ENCODE results near the gene SLC17A7. TPM values are rescaled to one million over a fixed set of nuclear protein-coding genes. Genes with fewer than 3 reads are reported as not detected.
"Not testable (repeated sequence)": the region's sequence is repeated elsewhere in the genome, so short reads cannot be mapped to it uniquely, and the experiment has no call there.

The SLC17A7 gene
- total RNA-seq, 8 experiments from 2014 or later, result 0.16 to 1.9 (median 0.71) TPM; not detected in 1

GRCh38 chr19:49463960-49464740 lies 22.8 kb upstream of the SLC17A7 start:
- in situ Hi-C loops (cut with MboI; ENCODE audit: low pct_unique_long_range_greater_than_20kb in 2 of 9, low sequenced_read_pairs in 9 of 9, unreplicated experiment in 9 of 9), result no loop called here
- 60 to 93% methylated on average over 1 to 3 of the region's 39 CpGs; no CpG with 5 or more reads in 8 of the 10 experiments for WGBS, 10 experiments
- Histone ChIP-seq H3K4me3 (no peak overlapping the region), H3K27ac (no peak overlapping the region), H3K4me1 (replicated peaks in 1 of 2) (no peaks in the 10 kb centered on the region)
- ATAC-seq (replicated peaks in 6 of 8), result peak in 4 of 8 experiments; percentile 6 to 22 (median 15)

- in situ Hi-C loops (cut with MboI; ENCODE audit: low pct_unique_long_range_greater_than_20kb in 2 of 9, low sequenced_read_pairs in 9 of 9, unreplicated experiment in 9 of 9), result no loop called here
Measured at GRCh38 chr19:49462492-49462891, 21.2 kb upstream of the SLC17A7 start.

DNA sequence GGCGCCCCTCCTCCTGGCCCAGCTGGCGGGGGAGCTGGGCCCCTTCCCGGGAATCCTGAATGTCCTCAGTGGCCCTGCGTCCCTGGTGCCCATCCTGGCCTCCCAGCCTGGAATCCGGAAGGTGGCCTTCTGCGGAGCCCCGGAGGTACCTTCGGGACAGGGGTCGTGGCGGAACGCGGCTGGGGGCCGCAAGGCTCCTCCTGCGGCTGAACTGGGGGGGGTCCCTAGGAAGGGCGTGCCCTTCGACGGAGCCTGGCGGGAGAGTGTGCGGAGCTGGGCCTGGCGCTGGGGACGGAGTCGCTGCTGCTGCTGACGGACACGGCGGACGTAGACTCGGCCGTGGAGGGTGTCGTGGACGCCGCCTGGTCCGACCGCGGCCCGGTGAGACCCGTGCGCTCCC lies 20.3 kb upstream of the SLC17A7 start:
- no peak overlapping the region for H3K4me3 ChIP-seq
- no peaks in the 10 kb centered on the region for H3K4me1 ChIP-seq (replicated peaks in 1 of 2)
- peak in 1 of 8 experiments; percentile 13 for ATAC-seq (replicated peaks in 6 of 8)
- 100% methylated on average over 2 of the region's 37 CpGs; no CpG with 5 or more reads in 9 of the 10 experiments for WGBS, 10 experiments
- in situ Hi-C loops (cut with MboI; ENCODE audit: low pct_unique_long_range_greater_than_20kb in 2 of 9, low sequenced_read_pairs in 9 of 9, unreplicated experiment in 9 of 9), result no loop called here
- no peak overlapping the region for H3K27ac ChIP-seq

More at GRCh38 chr19:49462492-49462891, 21.2 kb upstream of the SLC17A7 start:
- Histone ChIP-seq H3K27ac (no peak overlapping the region), H3K4me1 (replicated peaks in 1 of 2) (no peaks in the 10 kb centered on the region), H3K4me3 (no peak overlapping the region)
- WGBS, 10 experiments, result no CpG with 5 or more reads among the region's 12 CpGs
- ATAC-seq (replicated peaks in 6 of 8), result no peak

GRCh38 chr19:49461130-49461529 lies 19.8 kb upstream of the SLC17A7 start:
- ATAC-seq (replicated peaks in 6 of 8); H3K27ac ChIP-seq; H3K4me3 ChIP-seq; in situ Hi-C loops (cut with MboI; ENCODE audit: low pct_unique_long_range_greater_than_20kb in 2 of 9, low sequenced_read_pairs in 9 of 9, unreplicated experiment in 9 of 9); H3K4me1 ChIP-seq (replicated peaks in 1 of 2): not testable (repeated sequence)
- WGBS, 10 experiments, result no CpG with 5 or more reads among the region's 1 CpG

DNA sequence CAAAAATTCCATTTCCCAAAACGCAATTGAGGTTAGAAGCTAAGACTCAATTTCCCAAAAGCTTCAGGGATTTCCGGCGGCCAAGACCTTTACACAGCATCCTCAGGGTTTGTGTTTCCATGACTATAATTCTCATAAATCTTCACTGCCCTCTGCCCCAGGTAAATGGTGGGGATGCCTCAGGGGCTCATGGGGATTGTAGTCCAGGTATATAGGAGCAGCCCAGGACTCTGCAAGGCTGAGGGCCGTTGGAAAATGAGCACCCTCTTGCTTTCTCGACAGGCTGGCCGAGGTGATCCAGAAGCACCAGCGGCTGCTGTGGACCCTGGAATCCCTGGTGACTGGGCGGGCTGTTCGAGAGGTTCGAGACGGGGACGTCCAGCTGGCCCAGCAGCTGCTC lies 18.1 kb upstream of the SLC17A7 start:
- in situ Hi-C loops (cut with MboI; ENCODE audit: low pct_unique_long_range_greater_than_20kb in 2 of 9, low sequenced_read_pairs in 9 of 9, unreplicated experiment in 9 of 9), result no loop called here
- peaks cover 0 to under 1% of the 10 kb centered on the region in 2 donors for H3K4me1 ChIP-seq (replicated peaks in 1 of 2)
- no peak overlapping the region for H3K4me3 ChIP-seq
- peak in 1 of 8 experiments; percentile 3 for ATAC-seq (replicated peaks in 6 of 8)
- WGBS, 10 experiments, result 80 to 100% (median 87%) methylated on average over 1 to 4 of the region's 12 CpGs; no CpG with 5 or more reads in 1 of the 10 experiments
- H3K27ac ChIP-seq, result no peak overlapping the region

DNA sequence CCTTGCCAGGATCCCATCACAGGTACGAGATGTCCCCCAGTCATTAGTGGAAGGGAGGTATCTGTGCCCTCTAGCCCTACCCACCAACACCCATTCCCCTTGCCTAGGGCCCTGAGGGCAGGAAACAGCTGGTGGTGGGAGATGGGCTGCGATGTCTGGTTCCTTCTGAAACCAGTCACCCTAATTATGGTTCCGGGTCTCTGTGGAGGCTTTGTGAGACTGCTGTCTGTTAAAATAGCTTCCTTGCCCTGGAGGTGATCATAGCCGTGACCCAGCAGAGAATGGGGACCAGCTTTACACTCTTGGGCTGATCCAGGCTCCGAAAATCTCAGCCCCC lies 17.2 kb upstream of the SLC17A7 start:
- 83 to 100% (median 92%) methylated on average over 1 to 4 of the region's 5 CpGs; no CpG with 5 or more reads in 6 of the 10 experiments for WGBS, 10 experiments
- ATAC-seq (replicated peaks in 6 of 8), result no peak
- Histone ChIP-seq H3K4me3 (no peak overlapping the region), H3K27ac (no peak overlapping the region), H3K4me1 (replicated peaks in 1 of 2) (peaks cover 4 to 5% of the 10 kb centered on the region in 2 donors)
- in situ Hi-C loops (cut with MboI; ENCODE audit: low pct_unique_long_range_greater_than_20kb in 2 of 9, low sequenced_read_pairs in 9 of 9, unreplicated experiment in 9 of 9), result no loop called here

GRCh38 chr19:49456326-49456725 lies 15.0 kb upstream of the SLC17A7 start:
- WGBS, 10 experiments, result 38 to 100% (median 90%) methylated on average over 1 to 5 of the region's 5 CpGs; no CpG with 5 or more reads in 1 of the 10 experiments
- in situ Hi-C loops (cut with MboI; ENCODE audit: low pct_unique_long_range_greater_than_20kb in 2 of 9, low sequenced_read_pairs in 9 of 9, unreplicated experiment in 9 of 9), result no loop called here
- no peak overlapping the region for H3K27ac ChIP-seq

DNA sequence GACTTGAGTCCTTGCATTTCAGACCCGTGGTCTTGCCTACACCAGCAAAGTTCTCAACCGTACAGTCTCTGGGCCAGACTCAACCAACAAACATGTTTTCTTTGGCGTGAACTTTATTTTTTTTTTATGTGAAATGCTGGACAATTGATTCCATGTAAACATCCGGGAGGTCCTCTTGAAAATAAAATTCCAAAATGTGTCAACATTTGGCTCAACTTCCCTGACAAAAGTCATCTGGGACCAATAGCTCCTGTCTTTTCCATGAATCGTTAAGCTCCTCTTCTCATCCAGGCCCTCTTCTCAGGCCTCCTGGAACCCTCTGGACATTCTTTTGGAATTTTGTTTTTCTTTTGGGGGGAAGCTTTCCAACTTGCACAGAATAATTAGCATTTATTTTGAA lies 14.4 kb upstream of the SLC17A7 start:
- no peak for ATAC-seq (replicated peaks in 6 of 8)
- WGBS, 10 experiments, result 9 to 100% (median 78%) methylated on average over 1 to 5 of the region's 5 CpGs
- H3K27ac ChIP-seq, result no peak overlapping the region
- H3K4me1 ChIP-seq (replicated peaks in 1 of 2), result peaks cover 4 to 5% of the 10 kb centered on the region in 2 donors
- in situ Hi-C loops (cut with MboI; ENCODE audit: low pct_unique_long_range_greater_than_20kb in 2 of 9, low sequenced_read_pairs in 9 of 9, unreplicated experiment in 9 of 9), result no loop called here
- no peak overlapping the region for H3K4me3 ChIP-seq

More at GRCh38 chr19:49456326-49456725, 15.0 kb upstream of the SLC17A7 start:
- H3K4me1 ChIP-seq (replicated peaks in 1 of 2), result peaks cover 4 to 5% of the 10 kb centered on the region in 2 donors
- no peak for ATAC-seq (replicated peaks in 6 of 8)
- no peak overlapping the region for H3K4me3 ChIP-seq

DNA sequence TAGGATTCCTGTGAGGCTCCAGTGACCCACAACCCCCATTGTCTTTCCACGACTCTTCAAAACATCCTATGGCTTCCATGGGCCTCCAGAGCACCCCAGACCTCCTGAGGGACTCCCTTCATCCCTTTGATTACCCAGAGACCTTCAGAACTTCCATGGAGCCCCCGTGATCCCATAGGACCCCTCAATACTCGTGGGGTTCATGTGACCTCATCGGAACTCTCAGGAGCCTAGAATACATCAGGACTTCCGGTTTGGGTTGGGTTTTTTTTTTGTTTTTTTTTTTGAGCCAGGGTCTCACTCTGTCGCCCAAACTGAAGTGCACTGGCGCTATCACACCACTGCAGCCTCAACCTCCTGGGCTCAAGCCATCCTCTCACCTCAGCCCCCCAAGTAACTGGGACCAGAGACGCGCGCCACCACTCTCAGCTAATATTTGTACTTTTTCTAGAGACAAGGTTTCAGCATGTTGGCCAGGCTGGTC lies 12.5 kb upstream of the SLC17A7 start:
- H3K4me1 ChIP-seq (replicated peaks in 1 of 2), result peaks cover 5 to 6% of the 10 kb centered on the region in 2 donors
- H3K27ac ChIP-seq, result peak overlapping the region; percentile 94
- H3K4me3 ChIP-seq, result peak overlapping the region; percentile 54 to 83 (median 64)
- WGBS, 10 experiments, result 0 to 47% (median 18%) methylated on average over 1 to 6 of the region's 10 CpGs; no CpG with 5 or more reads in 2 of the 10 experiments
- in situ Hi-C loops (cut with MboI; ENCODE audit: low pct_unique_long_range_greater_than_20kb in 2 of 9, low sequenced_read_pairs in 9 of 9, unreplicated experiment in 9 of 9), result no loop called here
- ATAC-seq (replicated peaks in 6 of 8), result peak in 1 of 8 experiments; percentile 1

DNA sequence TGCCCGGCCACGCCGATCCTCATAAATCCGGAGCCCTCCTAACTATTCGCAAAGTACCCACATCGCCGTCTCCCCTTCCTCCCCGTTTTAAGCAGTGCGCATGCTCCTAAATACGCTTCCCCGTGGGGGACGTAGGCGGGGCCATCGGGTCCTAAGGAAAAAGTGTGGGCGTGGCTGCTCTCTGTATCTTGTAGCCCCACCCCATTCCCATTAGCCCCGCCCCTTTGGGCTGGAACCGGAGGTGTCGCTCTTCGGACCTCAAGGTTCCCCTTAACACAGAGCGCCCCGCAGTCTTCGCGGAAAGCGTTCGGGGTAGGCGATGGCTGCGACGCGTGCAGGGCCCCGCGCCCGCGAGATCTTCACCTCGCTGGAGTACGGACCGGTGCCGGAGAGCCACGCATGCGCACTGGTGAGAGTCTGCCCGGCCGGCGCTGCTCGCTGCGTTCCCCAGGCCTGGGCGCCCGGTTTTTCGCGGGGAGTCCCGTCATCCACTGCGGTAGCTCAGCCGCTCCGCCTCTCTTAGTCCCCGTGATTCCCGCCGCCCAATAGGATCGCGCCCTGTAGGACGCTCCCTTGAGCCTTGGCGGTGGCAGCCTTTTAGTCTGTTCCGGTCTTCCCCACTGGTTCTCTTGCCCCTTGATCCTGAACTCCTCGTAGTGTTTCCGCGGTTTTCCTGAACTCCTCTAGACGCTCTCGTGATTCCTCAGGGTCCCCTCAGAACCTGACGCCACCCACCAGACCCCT lies 11.9 kb upstream of the SLC17A7 start, which contains the start of gene ALDH16A1:
ALDH16A1 (plus strand) TSS at position 213 of the 744 bp plus-strand sequence; CDS start at position 320, 107 bp downstream.
- in situ Hi-C loops (cut with MboI; ENCODE audit: low pct_unique_long_range_greater_than_20kb in 2 of 9, low sequenced_read_pairs in 9 of 9, unreplicated experiment in 9 of 9), result no loop called here
- H3K4me1 ChIP-seq (replicated peaks in 1 of 2), result peaks cover 5 to 6% of the 10 kb centered on the region in 2 donors
- ATAC-seq (replicated peaks in 6 of 8), result peak; percentile 73 to 90 (median 88)
- peak within 1 kb of the TSS; percentile 54 to 83 (median 64) for H3K4me3 ChIP-seq
- peak within 1 kb of the TSS; percentile 94 for H3K27ac ChIP-seq
- WGBS, 10 experiments, result 0 to 7% (median 0%) methylated on average over 1 to 36 of the region's 66 CpGs; no CpG with 5 or more reads in 1 of the 10 experiments

DNA sequence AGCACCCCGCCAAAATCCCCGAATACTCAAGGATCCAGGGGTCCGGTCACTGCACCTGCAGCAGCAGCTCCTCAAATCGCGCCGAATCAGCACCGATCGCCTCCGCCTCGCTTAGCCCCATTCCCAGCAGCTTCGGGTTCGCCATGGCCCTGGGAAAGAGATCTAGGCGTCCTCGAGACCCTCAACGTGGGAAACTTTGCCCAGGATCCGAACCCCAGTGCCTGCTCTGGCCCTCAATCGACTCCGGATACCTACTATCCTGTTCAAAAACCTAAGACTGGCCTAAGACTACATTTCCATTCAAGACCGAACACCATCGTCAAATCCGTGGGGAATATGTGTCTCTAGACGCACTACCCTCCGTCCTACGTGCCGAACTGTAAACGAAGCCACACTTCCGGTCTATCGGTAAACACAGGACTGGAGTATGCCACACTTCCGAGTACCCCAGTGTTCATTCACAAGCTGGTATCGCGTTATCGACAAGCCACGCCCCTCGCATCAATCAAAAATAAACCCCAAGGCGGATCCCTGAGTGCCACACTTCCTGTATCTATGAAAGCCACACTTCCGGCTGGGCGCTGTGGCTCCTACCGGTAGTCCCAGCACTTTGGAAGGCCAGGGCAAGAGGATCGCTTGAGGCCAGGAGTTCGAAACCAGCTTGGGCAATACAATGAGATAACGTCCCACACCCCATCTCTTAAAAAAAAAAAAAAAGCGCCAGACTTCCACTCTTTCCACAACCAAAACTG lies 10.3 kb upstream of the SLC17A7 start, which contains the start of gene PIH1D1:
PIH1D1 (minus strand) TSS at position 385 of the 752 bp plus-strand sequence; CDS start at position 145, 240 bp downstream.
- H3K4me1 ChIP-seq (replicated peaks in 1 of 2), result peaks cover 5 to 6% of the 10 kb centered on the region in 2 donors
- WGBS, 10 experiments, result 0 to 3% (median 0%) methylated on average over 1 to 23 of the region's 42 CpGs; no CpG with 5 or more reads in 1 of the 10 experiments
- H3K27ac ChIP-seq, result peak within 1 kb of the TSS; percentile 94
- in situ Hi-C loops (cut with MboI; ENCODE audit: low pct_unique_long_range_greater_than_20kb in 2 of 9, low sequenced_read_pairs in 9 of 9, unreplicated experiment in 9 of 9), result no loop called here
- peak; percentile 68 to 82 (median 72) for ATAC-seq (replicated peaks in 6 of 8)
- peak within 1 kb of the TSS; percentile 64 to 83 (median 64) for H3K4me3 ChIP-seq

DNA sequence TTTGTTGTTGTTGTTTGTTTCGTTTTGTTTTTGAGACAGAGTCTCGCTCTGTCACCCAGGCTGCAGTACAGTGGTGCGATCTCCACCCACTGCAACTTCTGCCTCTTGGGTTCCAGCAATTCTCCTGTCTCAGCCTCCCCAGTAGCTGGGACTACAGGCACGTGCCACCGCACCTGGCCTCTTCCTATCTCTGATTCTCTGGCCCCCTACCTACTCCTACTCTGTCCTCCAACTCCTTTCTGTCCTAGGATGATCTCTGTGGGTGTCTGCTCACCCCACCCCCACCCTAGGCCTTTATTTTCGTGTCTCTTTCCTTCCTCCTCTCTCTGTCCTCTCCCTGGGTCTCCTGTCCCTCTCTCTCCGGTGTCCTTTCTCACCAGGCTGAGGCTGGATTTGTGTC lies 9.1 kb upstream of the SLC17A7 start:
- Histone ChIP-seq H3K27ac (no peak overlapping the region), H3K4me3 (peak overlapping the region in 1 of 5 donors; percentile 64)
- in situ Hi-C loops (cut with MboI; ENCODE audit: low pct_unique_long_range_greater_than_20kb in 2 of 9, low sequenced_read_pairs in 9 of 9, unreplicated experiment in 9 of 9), result no loop called here

More for the DNA sequence above, 9.1 kb upstream of the SLC17A7 start:
- H3K4me1 ChIP-seq (replicated peaks in 1 of 2), result peaks cover 5 to 6% of the 10 kb centered on the region in 2 donors
- 20 to 100% (median 100%) methylated on average over 1 to 3 of the region's 7 CpGs; no CpG with 5 or more reads in 4 of the 10 experiments for WGBS, 10 experiments
- no peak for ATAC-seq (replicated peaks in 6 of 8)

Measured in motor neuron (in vitro differentiated cells).